Measurements from ENCODE around the gene PITX1. TPM values are rescaled to one million over a fixed set of nuclear protein-coding genes. Genes with fewer than 3 reads are reported as not detected.

Gene PITX1
- polyA plus RNA-seq, 3 donors, result not detected

GRCh38 chr5:135042595-135042994 lies 8.6 kb upstream of the PITX1 start:
- no peak for DNase-seq (ENCODE audit: low read depth in 3 of 3, low spot score in 2 of 3)

DNA sequence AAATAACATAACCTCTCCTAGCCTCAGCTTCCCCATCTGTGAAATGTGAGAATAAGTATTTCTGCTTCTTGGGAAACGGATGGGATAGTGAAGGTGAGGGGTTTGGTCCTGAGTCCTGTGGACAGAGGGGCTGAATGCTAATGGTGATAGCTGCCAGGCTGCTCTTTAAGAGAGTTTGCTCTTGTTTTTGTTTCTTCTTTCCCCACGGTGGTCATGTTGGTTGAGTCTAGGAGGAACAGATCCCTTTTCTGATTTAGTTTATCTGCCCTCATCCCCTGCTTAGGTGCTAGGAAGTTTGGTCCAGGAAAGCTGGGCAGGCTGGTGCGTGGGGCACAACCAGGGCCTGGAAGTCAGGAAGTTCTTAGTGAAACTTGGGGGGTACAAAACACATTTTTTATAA lies 7.7 kb upstream of the PITX1 start:
- DNase-seq (ENCODE audit: low read depth in 3 of 3, low spot score in 2 of 3), result no peak

- DNase-seq (ENCODE audit: low read depth in 3 of 3, low spot score in 2 of 3), result no peak
These were observed 7.1 kb upstream of the PITX1 start for GRCh38 chr5:135041145-135041587.

GRCh38 chr5:135040333-135041144 lies 6.5 kb upstream of the PITX1 start:
- no peak for DNase-seq (ENCODE audit: low read depth in 3 of 3, low spot score in 2 of 3)

DNA sequence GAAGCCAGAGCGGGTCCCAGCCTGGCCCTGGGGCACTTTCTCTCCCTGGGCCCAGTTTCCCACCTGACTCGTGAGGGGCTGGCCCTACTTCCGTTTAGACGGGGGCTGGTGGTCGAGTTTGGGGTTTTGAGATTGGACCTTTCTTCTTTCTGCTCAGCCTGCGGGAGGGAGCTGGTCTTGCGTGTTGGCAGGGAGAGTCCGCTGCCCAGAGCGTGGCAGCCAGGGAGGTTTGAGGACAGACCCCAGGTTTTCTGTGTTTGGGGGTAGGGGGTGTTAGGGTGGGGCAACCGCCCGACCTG lies 6.0 kb upstream of the PITX1 start:
- no peak for DNase-seq (ENCODE audit: low read depth in 3 of 3, low spot score in 2 of 3)

DNA sequence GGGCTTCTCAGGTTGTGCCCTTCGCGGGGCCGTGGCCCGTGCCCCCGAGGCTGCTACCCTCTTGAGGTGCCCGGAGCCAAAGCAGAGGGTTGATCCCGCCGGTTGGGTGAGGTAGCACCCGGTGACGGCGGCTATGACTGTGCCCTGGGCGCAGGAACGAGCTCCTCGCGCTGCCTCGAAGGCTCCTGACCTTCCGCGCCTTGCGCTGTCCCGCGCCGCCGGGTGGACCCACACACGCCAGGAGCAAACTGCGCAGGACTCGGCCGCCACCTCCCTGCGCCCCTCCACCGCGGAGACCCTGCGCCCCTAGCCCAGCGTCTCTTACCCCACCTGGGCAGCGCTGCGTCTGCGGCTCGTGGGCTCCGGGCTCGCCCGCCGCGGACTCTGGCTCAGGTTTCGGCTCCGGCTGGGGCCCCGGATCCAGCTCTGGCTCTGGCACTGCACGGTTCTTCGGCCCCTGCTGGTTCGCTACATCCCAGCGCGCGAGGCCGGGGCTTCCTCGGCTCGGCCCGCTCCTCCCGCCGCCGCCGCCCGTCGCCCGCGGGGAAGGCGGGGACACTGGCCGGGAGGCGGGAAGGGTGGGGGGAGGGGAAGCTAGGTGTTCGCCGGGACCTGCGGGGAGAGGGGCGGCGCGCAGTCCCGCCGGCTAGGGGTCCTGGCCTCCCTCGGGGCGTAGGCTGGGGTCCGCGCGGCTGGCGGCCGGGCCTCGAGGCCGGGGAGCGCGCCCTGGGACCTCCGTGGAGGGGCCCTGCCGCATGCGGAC lies 5.4 kb upstream of the PITX1 start:
- DNase-seq (ENCODE audit: low read depth in 3 of 3, low spot score in 2 of 3), result no peak

DNA sequence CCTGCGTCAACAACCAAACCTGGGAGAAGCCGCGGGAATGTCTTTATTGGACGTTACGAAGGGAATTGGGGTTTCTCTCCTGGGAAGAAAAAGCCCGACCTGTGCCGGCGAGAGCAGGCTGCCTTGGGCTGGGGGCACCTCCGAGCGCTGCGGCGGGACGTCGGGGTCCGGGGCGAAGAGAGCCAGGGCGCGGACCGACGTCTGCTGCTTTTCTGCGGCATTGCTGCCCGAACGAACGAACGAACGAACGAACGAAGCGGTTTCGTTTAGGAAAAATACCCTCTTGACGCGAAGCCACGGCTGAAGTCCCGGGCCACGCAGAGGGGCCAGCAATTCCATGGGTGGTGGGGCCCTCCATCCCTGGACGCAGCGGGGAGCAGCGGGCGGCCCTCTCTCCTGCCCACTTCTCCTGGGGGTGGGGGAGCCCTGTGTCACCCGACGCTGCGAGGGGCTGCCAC lies 4.8 kb upstream of the PITX1 start:
- DNase-seq (ENCODE audit: low read depth in 3 of 3, low spot score in 2 of 3), result no peak

GRCh38 chr5:135038205-135038812 lies 4.3 kb upstream of the PITX1 start:
- DNase-seq (ENCODE audit: low read depth in 3 of 3, low spot score in 2 of 3), result no peak

GRCh38 chr5:135037519-135038204 lies 3.6 kb upstream of the PITX1 start:
- no peak for DNase-seq (ENCODE audit: low read depth in 3 of 3, low spot score in 2 of 3)

DNA sequence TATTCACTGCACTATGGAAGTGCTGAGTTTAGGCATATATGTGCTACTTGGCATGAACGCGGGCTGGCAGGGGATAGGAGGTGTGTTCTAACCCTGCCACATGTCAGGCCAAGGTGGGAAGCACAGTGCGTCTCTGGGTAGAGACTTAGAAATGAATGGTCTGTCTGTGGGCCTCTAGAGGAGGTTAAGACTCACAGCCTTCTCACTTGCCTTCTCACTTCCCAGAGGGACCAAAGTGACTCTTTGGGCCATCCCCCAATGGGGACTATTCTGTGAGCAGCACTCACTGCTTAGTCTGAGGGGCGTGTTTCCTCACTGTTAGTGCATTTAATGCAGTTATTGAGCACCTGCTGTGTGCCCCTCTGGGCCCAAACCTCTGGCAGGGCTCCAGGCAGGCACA lies 2.4 kb upstream of the PITX1 start:
- DNase-seq (ENCODE audit: low read depth in 3 of 3, low spot score in 2 of 3), result no peak

DNA sequence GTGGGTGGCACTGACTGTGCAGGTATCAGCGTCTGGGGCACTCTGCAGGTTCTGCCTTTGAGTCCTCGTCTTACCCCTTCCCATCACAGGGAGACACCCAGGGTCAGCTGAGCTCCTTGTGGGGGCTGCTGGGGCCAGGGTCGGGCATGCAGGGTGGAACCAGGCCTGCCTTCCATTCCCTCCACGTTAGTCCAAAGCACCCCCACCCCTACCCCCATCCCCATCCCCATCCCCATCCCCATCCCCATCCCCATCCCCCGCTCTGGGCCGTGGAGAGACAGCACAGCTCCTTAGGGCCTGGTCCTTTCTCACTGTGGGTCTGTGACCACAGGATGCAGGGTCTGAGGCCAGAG lies 1.6 kb upstream of the PITX1 start:
- DNase-seq (ENCODE audit: low read depth in 3 of 3, low spot score in 2 of 3), result no peak

DNA sequence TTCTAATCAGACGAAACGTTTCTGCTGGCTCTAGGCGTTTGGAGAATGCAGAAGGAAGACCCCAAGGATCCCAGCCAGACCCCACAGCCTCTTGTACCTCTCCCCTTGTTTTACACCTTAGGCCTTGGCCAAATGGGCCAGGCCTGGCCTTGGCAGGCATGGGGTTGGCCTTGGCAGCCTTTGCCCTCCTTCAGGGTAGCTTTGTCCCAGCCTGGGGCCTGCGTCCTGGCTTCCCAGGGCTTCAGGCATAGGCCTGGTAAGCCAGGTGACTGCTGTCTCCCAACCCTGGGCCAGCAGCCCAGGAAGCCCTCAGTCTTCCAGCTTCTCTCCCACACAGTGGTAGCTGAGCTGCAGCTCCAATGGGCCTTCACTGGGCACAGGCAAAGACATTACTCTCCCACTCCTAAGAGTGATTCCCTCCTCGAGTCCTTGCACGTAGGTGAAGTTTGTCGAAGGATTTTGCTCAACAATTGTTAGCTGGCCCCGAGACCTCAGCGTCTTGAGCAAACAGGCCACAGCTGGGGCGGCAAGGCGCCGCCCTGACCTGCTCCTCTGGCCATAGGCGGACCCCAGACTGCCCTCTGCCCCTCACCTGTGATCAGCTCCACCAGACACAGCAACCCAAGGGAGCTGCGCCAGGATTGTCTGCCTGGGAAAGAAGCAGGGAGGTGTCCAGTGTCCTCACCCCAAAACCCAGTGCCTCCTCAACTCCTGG lies 1.1 kb upstream of the PITX1 start:
- DNase-seq (ENCODE audit: low read depth in 3 of 3, low spot score in 2 of 3), result no peak

GRCh38 chr5:135034236-135034962 lies 371 bp upstream of the PITX1 start:
- DNase-seq (ENCODE audit: low read depth in 3 of 3, low spot score in 2 of 3), result no peak

DNA sequence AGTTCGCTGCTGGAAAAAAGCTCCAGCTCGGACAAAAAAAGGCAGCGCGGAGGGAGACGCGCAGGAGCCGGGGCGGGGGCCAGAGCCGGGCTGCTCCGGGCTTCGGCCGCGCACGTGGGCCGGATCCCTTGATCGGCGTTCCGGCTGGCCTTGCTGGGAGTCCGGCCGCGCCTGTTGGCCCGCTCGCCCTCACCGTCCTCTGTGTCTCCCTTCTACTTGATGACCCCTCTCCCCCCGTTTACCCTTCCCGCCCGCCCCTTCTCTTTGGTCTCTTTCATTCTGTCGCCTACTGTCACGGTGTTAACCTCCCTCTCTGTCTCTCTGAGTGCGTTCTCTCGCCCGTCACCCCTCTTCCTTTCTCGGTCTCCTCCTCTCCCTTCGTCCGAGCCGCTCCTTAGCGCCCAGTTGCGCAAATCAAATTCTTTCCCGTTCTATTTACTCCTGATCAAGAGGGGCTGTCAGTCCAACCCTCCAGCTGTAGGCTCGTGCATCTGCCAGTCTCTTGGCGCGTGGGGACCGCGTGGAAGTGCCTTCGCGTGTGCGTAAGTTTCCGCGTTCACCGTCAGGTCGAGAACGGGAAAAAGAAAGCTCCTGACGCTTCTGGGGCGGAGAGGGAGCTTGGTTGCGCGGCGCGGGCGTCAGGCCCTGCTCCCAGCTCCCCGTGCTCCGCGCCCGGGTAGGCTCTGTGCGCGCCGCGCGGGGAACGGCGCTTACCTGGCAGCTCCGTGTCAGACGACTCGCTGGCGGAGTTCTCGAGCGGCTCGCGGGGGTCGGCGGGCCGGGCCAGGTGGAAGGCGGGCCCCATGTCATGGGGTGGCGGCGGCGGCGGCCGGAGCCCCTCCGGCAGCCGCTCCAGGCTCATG lies 798 bp downstream of the PITX1 start:
- no peak for DNase-seq (ENCODE audit: low read depth in 3 of 3, low spot score in 2 of 3)

DNA sequence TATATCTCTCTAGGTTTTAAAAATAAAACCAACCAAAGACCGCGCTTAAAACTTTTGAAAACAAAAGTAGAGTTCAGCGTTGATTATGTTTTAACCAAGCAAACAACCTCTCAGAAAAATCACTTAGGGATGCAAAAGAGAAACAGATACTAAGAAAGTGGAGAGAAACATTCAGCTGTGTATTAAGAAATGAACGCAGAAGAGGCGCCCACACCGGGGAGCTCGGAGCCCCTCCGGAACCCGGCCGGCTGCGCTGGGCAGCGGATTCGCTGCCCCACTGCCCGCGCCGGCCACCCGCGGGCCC lies 1.4 kb downstream of the PITX1 start:
- no peak for DNase-seq (ENCODE audit: low read depth in 3 of 3, low spot score in 2 of 3)

DNA sequence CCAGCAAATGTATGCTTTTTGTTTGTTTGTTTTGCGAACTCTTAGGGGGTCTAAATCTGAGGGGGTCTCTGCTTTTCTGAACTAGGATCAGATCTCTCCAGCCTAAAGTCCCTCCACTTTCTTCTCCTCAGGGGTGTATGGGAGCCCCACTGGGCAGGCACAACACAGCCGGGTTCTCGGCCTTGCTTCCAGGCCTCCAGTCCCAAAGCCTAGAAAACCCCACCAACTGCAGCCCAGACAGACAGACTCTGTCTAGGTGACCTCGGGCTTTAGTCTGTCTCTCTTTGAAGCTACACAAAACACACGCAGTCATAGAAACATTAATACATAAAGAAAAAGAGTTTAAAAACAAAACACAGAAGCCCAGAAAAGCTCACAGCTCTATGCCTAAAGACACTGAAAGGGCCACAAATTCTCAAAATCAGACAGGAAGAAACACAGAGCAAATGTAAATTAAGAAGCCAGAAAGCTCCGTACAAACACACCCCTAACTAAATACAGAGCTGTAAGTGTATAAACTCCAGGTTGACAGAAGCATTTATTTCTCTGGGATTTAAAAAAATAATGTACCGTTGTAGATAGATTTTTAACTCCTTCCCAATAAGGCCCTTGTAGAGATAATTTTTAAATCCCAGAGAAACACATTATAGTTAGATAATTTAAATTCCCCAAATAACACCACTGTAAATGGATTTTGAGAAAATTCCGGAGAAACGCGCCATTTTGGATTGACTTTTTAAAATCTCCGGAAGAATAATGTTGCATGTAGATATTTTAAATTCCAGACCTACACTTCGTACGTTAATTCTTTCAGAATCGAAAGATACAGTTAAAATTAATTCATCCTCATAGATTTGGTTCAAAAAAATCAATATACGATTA lies 2.0 kb downstream of the PITX1 start:
- DNase-seq (ENCODE audit: low read depth in 3 of 3, low spot score in 2 of 3), result no peak

GRCh38 chr5:135030956-135031812 lies 2.8 kb downstream of the PITX1 start:
- no peak for DNase-seq (ENCODE audit: low read depth in 3 of 3, low spot score in 2 of 3)

Measured in right renal cortex interstitium (tissue), 3 donors.